Measurements from ENCODE around the gene ZC3H7A.
"Not testable (repeated sequence)": the region's sequence is repeated elsewhere in the genome, so short reads cannot be mapped to it uniquely, and the experiment has no call there.

The ZC3H7A gene

DNA sequence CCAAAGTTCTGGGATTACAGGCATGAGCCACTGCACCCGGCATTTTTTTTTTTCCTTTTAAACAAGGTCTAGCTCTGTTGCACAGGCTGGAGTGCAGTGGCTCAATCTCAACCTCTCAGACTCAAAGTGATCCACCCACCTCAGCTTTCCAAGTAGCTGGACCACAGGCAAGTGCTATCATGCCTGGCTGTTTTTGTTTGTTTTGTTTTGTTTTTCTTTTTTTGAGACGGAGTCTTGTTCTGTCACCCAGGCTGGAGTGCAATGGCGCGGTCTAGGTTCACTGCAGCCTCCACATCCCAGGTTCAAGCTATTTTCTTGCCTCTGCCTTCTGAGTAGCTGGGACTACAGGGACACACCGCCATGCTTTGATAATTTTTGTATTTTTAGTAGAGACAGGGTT, 19.1 kb upstream of the ZC3H7A start:
- Mint-ChIP-seq H3K9me3 (no peaks in the 10 kb centered on the region), H3K27ac (no peak overlapping the region), H3K4me3 (no peak overlapping the region), H3K27me3 (no peaks in the 10 kb centered on the region), H3K4me1 (no peaks in the 10 kb centered on the region), H3K36me3 (no peaks in the 10 kb centered on the region)

DNA sequence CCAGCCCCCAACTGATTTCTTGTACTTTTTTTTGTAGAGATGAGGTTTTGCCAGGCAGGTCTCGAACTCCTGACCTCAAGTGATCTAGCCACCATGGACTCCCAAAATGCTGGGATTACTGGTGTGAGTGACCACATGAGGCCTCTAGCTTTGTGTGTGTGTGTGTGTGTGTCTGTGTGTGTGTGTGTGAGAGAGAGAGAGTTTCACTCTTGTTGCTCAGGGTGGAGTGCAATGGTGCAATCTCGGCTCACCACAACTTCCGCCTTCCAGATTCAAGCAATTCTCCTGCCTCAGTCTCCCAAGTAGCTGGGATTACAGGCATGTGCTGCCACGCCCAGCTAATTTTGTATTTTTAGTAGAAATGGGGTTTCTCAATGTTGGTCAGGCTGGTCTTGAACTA, 17.7 kb upstream of the ZC3H7A start:
- not testable (repeated sequence) for H3K9me3 Mint-ChIP-seq, H3K27me3 Mint-ChIP-seq, H3K4me1 Mint-ChIP-seq, H3K4me3 Mint-ChIP-seq, H3K36me3 Mint-ChIP-seq, H3K27ac Mint-ChIP-seq

DNA sequence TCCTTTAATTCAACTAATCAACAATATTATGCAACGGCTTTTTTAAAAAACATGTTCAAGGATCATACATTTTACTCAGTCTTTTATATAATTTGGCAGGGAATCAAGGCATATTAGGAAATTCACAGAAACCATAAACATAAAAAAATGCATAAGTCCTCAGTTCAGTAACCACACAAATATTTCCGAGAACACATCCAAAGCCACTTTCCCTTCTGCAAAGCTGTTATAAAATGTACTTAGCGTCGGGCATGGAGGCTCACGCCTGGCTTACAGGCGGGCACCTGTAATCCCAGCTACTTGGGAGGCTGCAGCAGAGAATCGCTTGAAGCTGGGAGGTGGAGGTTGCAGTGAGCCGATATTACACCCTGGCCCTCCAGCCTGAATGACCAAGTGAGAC, 9.7 kb upstream of the ZC3H7A start:
- H3K9me3 Mint-ChIP-seq = no peaks in the 10 kb centered on the region
- H3K27me3 Mint-ChIP-seq = no peaks in the 10 kb centered on the region
- H3K4me3 Mint-ChIP-seq = no peak overlapping the region
- H3K27ac Mint-ChIP-seq = no peak overlapping the region
- H3K4me1 Mint-ChIP-seq = peaks cover 11% of the 10 kb centered on the region
- peaks cover 1% of the 10 kb centered on the region for H3K36me3 Mint-ChIP-seq

DNA sequence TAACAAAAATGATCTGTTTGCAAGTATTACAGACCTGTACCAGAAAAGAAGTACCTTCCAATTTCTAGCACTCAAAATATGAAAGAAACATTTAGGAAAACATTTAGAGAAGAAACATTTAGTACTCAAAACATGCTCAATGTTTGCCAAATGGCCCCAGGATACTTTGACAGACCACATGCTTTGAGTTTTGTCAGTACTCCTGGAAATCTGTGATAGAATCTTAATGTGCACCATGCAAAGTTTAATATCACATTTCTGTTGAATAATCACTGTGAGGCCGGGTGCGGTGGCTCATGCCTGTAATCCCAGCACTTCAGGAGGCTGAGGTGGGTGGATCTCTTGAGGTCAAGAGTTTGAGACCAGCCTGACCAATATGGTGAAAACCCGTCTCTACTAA, 8.5 kb upstream of the ZC3H7A start:
- Mint-ChIP-seq H3K9me3 (no peaks in the 10 kb centered on the region), H3K27ac (no peak overlapping the region), H3K4me1 (peaks cover 18% of the 10 kb centered on the region), H3K4me3 (no peak overlapping the region), H3K36me3 (peaks cover 1% of the 10 kb centered on the region), H3K27me3 (no peaks in the 10 kb centered on the region)

DNA sequence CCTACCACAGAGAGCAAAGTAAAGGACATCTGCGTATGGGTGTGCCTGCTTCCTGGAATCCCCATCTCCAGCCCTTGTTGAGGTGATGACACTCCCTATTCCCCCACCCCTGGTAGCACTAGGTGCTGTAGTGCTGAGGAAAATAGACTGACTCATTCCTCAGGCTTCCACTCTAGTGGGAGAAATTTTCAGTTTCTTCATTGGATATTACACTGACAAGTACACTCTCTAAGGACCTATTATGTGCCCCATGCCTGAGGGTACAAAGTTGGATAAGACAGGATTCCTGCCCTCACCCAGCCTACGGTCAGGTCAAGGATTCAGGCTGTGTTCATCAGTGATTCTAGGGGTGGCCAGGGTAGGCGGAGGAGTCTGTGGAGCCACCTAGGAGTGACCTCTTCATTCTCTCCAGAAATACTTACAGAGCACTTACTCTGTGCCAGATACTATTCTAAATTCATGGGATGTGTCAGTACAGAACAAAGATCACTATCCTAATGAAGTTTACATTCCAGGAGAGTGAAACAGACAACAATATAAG, 4.5 kb upstream of the ZC3H7A start:
- Mint-ChIP-seq H3K9me3 (no peaks in the 10 kb centered on the region), H3K27ac (peak overlapping the region; percentile 42), H3K36me3 (no peaks in the 10 kb centered on the region), H3K4me3 (no peak overlapping the region), H3K27me3 (no peaks in the 10 kb centered on the region), H3K4me1 (peaks cover 41% of the 10 kb centered on the region)

DNA sequence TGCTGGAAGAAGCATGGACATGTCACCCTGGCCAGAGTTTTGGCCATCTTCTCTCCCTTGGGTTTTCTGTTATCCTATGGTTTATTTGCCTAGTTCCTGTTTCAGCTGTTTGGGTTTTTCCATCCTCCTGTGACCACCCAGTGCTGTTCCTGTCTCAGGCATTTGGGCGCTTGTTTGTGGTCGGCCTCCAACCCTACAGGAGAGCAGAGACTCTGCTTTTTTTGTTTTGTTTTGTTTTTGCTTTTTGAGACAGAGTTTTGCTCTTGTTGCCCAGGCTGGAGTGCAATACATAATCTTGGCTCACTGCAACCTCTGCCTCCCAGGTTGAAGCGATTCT, 3.3 kb upstream of the ZC3H7A start:
- Mint-ChIP-seq H3K9me3 (no peaks in the 10 kb centered on the region), H3K4me1 (peaks cover 49% of the 10 kb centered on the region), H3K27ac (peak overlapping the region; percentile 91), H3K4me3 (peak overlapping the region; percentile 72), H3K27me3 (no peaks in the 10 kb centered on the region), H3K36me3 (no peaks in the 10 kb centered on the region)

DNA sequence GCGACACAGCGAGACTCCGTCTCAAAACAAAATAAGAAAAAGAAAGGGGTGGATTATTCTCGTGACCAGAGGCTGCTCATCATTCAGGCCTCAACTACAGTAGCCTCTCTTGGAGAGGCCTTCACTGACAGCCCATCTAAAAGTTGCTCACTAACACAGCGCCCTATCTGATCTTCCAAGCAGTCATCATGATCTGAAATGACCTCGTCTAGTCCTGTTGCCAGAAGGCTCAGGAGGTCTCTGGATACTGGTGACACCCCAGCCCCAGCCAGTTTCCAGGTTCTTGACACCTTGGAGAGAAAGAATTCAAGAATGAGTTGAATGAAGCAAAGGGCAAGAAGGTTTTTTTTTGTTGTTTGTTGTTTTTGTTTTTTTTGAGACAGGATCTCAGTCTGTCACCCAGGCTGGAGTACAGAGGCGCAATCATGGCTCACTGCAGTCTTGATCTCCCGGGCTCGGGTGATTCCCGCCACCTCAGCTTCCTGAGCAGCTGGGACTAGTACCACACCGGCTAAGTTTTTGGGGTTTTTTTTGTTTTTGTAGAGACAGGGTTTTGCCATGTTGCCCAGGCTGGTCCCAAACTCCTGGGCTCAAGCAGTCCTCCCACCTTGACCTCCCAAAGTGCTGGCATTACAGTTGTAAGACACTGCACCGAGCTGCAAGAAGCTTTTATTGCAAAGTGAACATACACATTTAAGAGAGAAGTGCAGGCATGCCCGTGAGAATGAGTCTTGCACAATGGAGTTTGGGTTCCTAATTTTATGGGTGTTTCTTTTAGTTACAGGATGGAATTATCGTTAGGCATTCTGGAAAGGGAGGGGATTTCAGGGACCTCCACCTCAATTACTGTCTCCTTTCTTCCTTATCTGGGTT, 2.7 kb upstream of the ZC3H7A start:
- Mint-ChIP-seq H3K36me3 (peaks cover 4% of the 10 kb centered on the region), H3K27ac (peak overlapping the region; percentile 91), H3K9me3 (no peaks in the 10 kb centered on the region), H3K4me1 (peaks cover 55% of the 10 kb centered on the region), H3K27me3 (no peaks in the 10 kb centered on the region), H3K4me3 (peak overlapping the region; percentile 72)

DNA sequence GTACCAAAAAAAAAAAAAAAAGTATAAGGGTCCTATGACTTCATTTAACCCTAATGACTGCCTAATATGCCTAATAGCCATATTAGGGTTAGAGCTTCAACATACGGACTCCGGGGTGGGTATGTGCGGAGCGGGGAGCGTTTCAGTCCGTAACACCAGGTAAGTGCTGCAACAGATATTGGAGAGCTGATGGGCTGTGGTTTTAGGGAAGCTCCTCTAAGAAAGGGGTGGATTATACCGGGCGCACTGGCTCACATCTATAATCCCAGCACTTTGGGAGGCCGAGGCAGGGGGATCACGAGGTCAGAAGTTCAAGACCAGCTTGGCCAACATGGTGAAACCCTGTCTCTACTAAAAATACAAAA, 1.9 kb upstream of the ZC3H7A start:
- Mint-ChIP-seq H3K36me3 (peaks cover 8% of the 10 kb centered on the region), H3K4me3 (peak overlapping the region; percentile 91), H3K9me3 (no peaks in the 10 kb centered on the region), H3K27ac (peak overlapping the region; percentile 87), H3K4me1 (peaks cover 63% of the 10 kb centered on the region), H3K27me3 (no peaks in the 10 kb centered on the region)

DNA sequence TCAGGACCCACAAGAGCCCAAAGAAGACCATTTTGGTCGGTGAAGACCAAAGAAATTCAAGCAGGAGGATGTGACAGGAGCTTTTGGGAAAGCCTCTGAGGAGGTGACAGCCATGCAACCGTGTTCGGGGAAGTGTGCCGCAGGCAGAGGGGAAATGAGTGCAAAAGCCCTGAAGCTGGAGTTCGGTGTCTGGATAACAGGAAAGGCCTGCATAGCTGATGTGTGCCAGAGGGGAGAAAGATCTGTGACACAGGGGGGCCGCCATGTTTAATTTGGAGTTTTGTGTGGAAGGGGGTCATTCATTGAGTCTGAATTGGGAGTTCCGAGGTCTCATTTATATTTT, 870 bp upstream of the ZC3H7A start:
- H3K4me1 Mint-ChIP-seq = peaks cover 74% of the 10 kb centered on the region
- H3K4me3 Mint-ChIP-seq = peak overlapping the region; percentile 91
- H3K9me3 Mint-ChIP-seq = no peaks in the 10 kb centered on the region
- peak overlapping the region; percentile 87 for H3K27ac Mint-ChIP-seq
- peaks cover 10% of the 10 kb centered on the region for H3K36me3 Mint-ChIP-seq
- no peaks in the 10 kb centered on the region for H3K27me3 Mint-ChIP-seq

DNA sequence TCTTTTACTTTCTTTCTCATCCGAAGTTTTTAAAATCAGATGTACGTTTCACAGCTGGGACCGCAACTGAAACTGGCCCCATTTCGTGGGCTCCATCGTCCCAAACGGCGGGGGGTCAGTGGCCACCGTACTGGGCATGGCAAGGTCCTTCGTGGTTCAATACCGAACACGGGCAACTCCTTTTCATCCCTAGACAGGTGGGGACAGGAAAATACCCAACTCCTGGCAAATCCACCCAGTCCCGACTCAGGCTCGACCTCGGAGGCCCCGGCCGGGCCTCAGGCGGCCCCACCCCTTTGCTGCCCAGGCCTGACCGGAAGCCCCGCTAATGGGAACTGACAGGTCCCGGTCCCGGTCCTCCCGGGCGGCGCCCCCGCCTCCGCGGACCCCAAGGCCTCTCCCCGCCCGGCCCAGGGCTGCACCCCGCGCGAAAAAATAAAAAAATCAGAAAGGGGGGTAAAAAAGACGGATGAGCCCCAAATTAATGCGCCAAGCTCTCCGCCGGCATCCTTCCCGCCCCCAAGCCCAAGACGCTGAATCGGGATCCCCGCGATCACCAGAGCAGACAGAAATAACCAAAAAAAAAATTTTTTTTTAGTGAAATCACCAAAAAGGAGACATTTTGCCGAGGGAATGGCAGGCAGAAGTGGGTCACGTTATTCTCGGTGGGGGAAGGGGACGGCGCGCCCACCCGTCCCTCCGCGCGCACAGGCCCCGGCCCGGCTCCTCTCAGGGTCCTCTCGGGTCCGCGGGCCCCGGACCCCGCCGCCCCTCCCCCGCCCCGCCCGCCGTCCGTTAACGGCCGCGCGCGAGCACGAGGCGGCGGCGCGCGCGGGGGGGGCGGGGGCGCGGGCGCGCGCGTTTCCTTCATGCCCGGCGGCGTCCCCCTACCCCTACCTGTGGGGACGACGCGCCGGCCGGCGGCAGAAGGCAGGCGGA, 562 bp downstream of the ZC3H7A start:
- peaks cover 10% of the 10 kb centered on the region for H3K36me3 Mint-ChIP-seq
- peaks cover 82% of the 10 kb centered on the region for H3K4me1 Mint-ChIP-seq
- H3K27ac Mint-ChIP-seq = peak overlapping the region; percentile 93
- no peaks in the 10 kb centered on the region for H3K9me3 Mint-ChIP-seq
- H3K4me3 Mint-ChIP-seq = peak overlapping the region; percentile 83
- no peaks in the 10 kb centered on the region for H3K27me3 Mint-ChIP-seq

DNA sequence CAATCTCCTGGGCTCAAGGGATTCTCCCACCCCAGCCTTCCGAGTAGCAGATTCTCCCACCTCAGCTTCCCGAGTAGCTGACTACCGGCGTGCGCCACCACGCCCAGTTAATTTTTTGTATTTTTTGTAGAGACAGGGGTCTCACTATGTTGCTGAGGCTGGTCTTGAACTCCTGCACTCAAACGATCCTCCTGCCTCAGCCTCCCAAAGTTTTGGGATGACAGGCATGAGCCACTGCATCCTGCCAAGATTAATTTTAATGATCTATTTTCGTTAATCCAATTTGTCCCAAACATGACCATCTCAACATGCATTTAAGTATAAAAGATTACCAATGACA, 1.2 kb downstream of the ZC3H7A start:
- no peaks in the 10 kb centered on the region for H3K9me3 Mint-ChIP-seq
- H3K4me3 Mint-ChIP-seq = peak overlapping the region; percentile 83
- H3K27me3 Mint-ChIP-seq = no peaks in the 10 kb centered on the region
- H3K27ac Mint-ChIP-seq = peak overlapping the region; percentile 93
- peaks cover 10% of the 10 kb centered on the region for H3K36me3 Mint-ChIP-seq
- peaks cover 85% of the 10 kb centered on the region for H3K4me1 Mint-ChIP-seq

DNA sequence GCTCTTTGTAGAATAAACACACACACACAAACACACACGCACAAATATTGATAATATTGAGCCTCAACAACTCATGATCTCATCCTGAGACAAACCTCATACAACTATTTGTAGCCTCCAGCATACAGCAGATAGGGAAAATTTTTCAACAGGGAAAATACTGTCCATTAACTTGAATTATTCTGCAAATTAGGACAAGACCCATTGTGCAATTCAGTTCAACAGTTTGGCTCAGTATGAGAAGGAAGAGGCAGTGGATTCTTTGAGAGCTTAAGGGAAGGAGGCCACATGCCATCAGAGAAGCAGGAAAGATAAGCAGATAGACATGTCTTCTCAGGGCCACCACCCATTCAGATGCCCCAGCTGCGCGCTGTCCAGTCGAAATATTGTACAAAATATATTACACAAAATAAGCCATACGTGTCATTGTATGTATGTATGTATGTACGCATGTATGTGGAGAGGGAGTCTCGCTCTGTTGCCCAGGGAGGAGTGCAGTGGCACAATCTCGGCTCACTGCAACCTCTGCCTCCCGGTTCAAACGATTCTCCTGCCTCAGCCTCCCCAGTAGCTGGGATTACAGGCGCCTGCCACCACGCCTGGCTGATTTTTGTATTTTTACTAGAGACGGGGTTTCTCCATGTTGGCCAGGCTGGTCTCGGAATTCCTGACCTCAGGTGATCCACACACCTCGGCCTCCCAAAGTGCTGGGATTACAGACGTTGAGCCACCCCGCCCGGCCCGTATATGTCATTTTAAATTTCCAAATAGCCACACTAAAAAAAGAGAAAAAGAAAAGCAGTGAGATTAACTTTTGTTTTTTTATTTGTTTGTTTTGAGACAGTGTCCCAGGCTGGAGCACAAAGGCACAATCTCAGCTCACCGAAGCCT, 1.8 kb downstream of the ZC3H7A start:
- Mint-ChIP-seq H3K27ac (peak overlapping the region; percentile 93), H3K4me1 (peaks cover 83% of the 10 kb centered on the region), H3K27me3 (no peaks in the 10 kb centered on the region), H3K9me3 (no peaks in the 10 kb centered on the region), H3K36me3 (peaks cover 11% of the 10 kb centered on the region), H3K4me3 (peak overlapping the region; percentile 83)

DNA sequence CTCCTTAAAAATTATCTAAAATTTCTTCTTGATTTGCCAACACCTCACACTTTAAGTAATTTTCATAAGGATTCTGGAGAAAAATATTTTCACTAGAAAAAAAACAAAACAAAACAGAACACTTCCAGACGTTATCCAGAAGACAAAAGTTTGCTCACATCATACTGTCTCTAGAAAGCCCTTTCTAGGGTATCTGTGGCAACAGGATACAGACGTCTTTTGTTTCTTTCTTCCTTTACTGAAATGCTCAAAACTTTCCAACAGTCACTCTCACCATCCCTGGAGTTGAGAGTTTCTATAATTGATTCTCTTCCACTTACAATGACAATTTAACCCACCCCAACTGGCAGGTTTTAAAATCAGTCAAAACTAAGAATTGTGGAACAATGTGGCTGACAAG, 2.6 kb downstream of the ZC3H7A start:
- Mint-ChIP-seq H3K27ac (peak overlapping the region; percentile 93), H3K36me3 (peaks cover 13% of the 10 kb centered on the region), H3K27me3 (no peaks in the 10 kb centered on the region), H3K4me3 (peak overlapping the region; percentile 83), H3K4me1 (peaks cover 80% of the 10 kb centered on the region), H3K9me3 (no peaks in the 10 kb centered on the region)

DNA sequence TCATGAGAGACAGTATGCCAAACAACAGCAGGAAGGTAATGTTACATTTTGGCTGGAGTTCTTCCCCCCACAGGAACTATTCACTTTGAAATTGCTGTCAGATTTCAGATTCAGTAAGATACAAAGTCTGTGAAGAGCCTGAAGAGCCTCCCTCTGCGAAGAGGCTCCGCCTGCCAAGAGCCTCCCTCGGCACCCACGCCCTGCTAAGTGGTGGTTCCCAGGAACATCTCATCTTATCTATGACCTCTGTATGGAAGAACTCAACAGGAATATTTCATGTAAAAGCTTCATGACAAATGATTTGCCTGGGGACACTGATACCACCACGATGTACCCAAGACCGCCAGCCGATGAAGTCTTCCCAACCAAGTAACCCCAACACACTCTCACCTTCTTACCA, 3.2 kb downstream of the ZC3H7A start:
- Mint-ChIP-seq H3K4me3 (peak overlapping the region; percentile 83), H3K27me3 (no peaks in the 10 kb centered on the region), H3K9me3 (no peaks in the 10 kb centered on the region), H3K36me3 (peaks cover 13% of the 10 kb centered on the region), H3K4me1 (peaks cover 77% of the 10 kb centered on the region), H3K27ac (peak overlapping the region; percentile 93)

All from activated naive CD4-positive, alpha-beta T cell treated with anti-CD3 and anti-CD28 coated beads, Interleukin-2, amount 50 U/mL, for 24 hours (primary cell).